Measurements from ENCODE around the gene CIB4.

The CIB4 gene

DNA sequence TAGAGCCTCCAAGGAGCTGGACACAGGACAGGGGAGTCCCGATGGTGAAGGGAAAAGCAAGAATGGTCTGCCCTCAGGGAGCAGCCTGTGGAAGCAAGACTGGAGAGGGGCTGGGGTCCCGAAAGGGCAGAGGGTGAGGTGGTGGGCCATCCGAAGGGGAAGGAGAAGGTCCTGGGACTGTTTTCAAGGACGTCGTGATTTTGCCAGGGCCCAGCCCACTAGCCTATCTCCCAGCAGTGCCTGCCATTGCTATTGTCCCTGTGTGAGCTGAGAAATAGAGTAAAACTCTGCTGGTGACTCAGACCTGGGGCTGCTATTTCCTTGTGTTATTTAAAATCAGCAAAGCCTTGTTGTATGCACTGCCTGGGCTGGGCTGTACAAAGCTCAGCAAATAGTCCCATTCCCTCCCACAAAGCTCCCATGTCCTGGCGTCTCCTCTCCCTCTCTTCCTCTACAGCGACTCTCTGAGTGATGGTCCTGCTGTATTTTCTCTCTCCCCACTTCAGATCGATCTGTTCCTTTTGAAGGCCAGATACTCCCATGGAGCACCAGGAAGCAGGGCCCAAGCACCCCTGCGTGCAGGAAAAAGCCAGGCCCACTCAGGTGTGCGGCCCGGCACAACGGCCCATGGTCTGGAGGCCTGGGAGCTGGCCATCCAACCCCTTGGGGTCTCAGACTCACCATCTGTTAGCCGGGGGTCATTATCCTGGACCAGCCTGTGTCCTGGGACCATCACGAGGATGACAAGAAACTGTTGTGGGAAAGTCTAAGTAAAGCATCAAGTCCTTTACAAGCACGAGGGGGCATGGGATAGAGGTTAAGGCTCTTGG lies 98.3 kb downstream of the CIB4 start:
- TF ChIP-seq, protein P1, sequence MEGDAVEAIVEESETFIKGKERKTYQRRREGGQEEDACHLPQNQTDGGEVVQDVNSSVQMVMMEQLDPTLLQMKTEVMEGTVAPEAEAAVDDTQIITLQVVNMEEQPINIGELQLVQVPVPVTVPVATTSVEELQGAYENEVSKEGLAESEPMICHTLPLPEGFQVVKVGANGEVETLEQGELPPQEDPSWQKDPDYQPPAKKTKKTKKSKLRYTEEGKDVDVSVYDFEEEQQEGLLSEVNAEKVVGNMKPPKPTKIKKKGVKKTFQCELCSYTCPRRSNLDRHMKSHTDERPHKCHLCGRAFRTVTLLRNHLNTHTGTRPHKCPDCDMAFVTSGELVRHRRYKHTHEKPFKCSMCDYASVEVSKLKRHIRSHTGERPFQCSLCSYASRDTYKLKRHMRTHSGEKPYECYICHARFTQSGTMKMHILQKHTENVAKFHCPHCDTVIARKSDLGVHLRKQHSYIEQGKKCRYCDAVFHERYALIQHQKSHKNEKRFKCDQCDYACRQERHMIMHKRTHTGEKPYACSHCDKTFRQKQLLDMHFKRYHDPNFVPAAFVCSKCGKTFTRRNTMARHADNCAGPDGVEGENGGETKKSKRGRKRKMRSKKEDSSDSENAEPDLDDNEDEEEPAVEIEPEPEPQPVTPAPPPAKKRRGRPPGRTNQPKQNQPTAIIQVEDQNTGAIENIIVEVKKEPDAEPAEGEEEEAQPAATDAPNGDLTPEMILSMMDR (IDR thresholded peaks at IDR 0.05; ENCODE audit: low read depth, low read length), result no peak
- no peak for DNase-seq (ENCODE audit: low read depth in 2 of 2)
- no peak overlapping the region for H3K4me3 ChIP-seq (replicated peaks in 1 of 2; ENCODE audit: low read depth in 2 of 2, low read length in 2 of 2)

DNA sequence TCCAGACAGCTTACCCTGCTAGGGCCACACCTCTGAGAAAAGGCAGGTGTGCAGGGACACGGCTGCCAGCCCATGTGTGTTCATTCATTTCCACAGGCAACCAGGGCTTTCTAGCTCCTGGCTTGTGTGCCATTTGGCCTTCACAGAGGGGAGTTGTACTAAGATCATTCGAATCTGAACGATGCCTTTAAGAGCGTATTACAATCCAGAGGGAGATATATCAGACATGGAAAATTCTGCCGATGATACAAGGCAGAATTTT lies 99.0 kb downstream of the CIB4 start:
- no peak overlapping the region for H3K4me3 ChIP-seq (replicated peaks in 1 of 2; ENCODE audit: low read depth in 2 of 2, low read length in 2 of 2)
- no peak for DNase-seq (ENCODE audit: low read depth in 2 of 2)
- TF ChIP-seq, protein P1 (IDR thresholded peaks at IDR 0.05; ENCODE audit: low read depth, low read length), result no peak

DNA sequence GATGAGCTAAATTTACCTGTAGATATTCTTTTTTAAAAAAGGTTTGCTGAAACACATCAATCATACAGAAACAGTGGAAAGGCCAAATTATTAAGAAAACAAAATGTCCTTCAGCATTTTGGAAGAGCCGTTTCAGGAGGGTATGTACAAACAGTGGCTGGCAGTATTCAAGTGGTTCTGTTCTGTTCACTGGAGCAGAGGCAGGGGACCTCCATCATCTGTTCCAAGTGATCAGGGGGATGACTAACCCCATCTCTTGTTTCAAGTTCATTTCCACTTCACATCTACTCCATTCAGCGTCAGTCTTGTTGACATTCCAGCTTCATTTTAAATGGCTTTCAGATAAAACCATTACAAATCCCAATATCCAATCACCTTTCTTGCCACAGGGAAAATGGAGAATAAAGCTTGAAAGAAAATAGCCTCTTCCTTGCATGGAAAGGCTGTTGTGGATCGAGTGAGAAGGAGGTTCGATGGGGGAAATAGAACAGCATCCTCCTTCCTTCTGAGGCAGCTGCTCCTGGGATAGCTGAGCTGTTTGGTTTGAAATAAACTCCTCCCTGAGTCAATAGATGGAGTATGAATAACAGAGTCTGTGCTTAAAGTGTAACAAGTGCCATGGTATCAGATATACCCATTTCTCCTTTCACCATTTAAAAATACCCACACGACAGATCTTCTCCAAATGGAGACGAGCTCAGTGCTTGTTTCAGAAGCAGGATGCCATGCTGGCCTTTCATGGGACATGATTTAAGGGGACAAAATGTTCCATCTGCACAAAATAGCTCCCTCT lies 99.6 kb downstream of the CIB4 start:
- H3K4me3 ChIP-seq (replicated peaks in 1 of 2; ENCODE audit: low read depth in 2 of 2, low read length in 2 of 2), result no peak overlapping the region

DNA sequence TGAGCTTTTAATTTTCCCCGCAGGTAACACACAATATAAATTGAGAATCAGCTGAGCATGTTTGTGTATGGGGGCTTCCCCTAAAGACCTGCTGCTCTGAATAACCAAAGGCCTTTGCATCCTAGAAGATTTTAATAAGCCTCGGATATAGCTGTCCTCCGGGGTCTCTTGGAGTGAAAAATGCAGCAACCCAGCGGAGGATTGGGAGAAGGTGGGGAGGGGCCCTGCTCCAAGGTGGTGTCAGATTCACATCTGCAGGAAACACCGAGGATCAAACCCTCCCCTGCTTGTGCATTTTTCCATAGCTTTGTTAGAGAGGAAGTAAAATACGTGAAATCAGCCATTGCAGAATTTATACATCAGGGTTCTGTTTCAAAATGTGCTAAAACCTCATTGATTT lies 100.2 kb downstream of the CIB4 start:
- H3K4me3 ChIP-seq (replicated peaks in 1 of 2; ENCODE audit: low read depth in 2 of 2, low read length in 2 of 2), result no peak overlapping the region
- no peak for DNase-seq (ENCODE audit: low read depth in 2 of 2)
- TF ChIP-seq, protein P1 (IDR thresholded peaks at IDR 0.05; ENCODE audit: low read depth, low read length), result no peak

More for the DNA sequence above, 99.6 kb downstream of the CIB4 start:
- no peak for DNase-seq (ENCODE audit: low read depth in 2 of 2)
- TF ChIP-seq, protein P1 (IDR thresholded peaks at IDR 0.05; ENCODE audit: low read depth, low read length), result no peak

DNA sequence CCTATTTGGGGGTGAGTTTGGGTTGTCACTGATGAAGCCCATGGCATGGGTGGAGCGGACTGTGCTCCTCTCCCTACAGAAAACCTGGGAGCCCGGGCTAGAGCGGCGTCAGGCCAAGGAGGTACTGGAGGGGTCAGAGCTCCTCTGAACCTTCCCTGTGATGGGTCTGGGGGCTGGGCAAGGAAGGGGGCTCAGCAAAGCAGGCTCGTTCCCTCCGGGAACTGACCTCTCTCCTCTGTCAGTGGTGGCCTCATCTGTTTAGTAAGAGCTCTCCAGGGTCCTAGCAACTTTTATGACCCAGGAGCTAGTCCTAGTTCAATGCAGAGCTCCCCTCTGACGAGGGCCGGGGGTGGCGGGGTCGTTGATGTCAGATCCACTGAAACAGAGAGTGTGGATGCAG lies 100.9 kb downstream of the CIB4 start:
- no peak overlapping the region for H3K4me3 ChIP-seq (replicated peaks in 1 of 2; ENCODE audit: low read depth in 2 of 2, low read length in 2 of 2)
- no peak for DNase-seq (ENCODE audit: low read depth in 2 of 2)
- TF ChIP-seq, protein P1 (IDR thresholded peaks at IDR 0.05; ENCODE audit: low read depth, low read length), result no peak

DNA sequence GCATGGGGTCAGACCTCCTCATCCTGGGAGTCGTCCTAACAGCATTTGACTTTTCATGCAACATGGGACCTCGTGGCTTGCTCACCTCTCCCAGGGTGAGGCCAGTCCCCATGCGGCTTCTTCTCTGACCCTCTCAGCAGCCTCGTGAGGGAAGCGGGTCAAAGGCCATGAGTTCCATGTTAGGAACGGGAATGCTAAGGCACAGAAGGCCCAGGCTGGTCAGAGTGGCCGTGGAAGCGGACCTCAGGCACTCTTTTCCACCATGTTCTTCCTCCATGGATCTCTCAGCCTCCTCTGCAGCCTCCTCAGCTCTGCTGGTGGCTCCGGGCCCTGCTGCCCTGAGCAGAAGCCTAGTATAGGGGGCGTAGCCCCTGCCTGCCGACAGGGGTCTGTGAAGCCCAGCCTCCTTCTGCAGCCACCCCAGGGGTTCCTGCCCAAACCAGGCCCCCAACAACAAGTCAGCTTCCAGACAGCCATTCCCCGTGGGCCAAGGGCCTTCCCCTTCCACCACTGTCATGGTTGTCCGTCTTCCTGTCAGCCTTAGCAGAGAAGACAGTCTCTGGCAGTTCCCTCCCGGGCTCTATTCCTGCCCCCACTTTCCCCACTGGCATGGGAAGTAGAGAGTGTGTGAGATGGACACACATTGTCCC lies 103.2 kb downstream of the CIB4 start:
- DNase-seq (ENCODE audit: low read depth in 2 of 2), result no peak

More for the DNA sequence above, 103.2 kb downstream of the CIB4 start:
- no peak overlapping the region for H3K4me3 ChIP-seq (replicated peaks in 1 of 2; ENCODE audit: low read depth in 2 of 2, low read length in 2 of 2)
- TF ChIP-seq, protein P1 (IDR thresholded peaks at IDR 0.05; ENCODE audit: low read depth, low read length), result no peak
